CD4-positive, alpha-beta T cell treated with Interleukin-4 for 4 hours (primary cell): Measurements from ENCODE around the gene SRC.

Experiments
- DNase-seq: peaks from one replicate; pipeline ENCODE4 v3.0.0-alpha.2; 2020

SRC gene

DNA sequence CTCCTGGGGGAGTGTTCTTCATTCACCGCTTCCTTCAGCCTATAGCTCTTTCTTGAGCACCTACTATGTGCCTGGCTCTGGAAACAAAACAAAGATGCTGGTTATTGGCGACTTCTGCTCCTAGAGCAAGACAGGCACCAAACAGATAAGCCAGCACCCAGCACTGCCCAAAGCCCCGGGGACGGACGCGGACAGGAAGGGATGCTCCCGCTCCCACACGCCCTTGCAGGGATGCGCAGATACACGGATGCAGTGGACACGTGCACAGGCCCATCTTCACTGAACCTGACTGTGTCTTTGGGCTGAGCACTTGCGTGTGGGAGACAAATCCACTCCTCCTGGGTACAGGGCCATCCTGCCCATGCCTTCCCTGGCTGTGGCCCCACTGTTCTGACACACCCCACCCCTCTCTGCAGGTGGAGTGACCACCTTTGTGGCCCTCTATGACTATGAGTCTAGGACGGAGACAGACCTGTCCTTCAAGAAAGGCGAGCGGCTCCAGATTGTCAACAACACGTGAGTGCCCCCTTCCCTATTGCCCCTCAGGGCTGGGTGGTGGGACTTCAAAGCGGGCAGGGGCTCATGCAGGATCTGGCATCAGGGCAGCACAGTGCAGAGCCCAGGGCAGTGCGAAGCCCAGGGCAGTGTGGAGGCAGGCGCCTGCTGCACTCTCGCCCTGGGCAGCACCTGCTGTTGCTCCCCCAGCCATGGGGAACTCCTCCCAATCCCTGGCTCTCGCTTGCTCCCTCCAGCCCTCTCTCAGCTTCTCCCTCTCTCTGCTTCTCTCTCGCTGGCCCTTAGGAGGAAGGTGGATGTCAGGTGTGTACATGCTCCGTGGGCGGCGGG, 39.9 kb downstream of the SRC start:
- DNase-seq: no peak

DNA sequence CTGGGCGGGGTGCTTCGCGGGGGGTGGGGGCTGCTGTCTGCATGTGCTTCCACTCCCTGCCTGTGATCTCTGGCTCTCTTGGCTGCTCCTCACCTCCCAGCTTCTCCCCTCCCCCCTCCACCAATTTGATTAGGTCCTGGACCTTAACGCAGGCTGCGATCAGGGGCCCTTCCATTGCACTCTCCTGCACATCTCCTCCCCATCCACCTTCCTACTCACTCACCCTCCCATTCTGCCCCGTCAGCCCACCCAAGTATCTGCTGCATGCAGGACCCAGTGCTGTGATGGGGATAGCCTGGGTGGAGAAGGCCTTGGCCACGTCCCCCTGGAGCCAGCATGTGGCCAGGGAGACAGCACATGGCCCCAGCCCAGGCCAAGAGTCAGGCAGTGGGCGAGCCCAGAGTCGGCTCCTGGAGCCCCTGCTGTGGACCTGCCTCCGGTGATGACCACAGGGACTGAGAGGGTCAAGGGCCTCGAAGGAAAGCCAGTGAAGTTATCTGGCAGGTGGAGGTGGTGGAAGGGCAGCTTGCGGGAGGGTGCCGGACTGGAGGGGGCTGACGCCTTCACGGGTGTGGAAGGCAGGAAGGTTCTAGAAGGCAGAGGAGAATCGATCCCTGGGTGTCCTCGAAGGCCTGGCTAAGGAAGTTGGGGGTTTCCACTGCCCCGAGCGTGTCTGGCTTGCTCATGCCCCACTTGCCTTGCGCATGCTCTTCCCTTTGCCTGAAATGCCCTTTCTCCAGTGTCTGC, 40.7 kb downstream of the SRC start:
- DNase-seq: no peak

DNA sequence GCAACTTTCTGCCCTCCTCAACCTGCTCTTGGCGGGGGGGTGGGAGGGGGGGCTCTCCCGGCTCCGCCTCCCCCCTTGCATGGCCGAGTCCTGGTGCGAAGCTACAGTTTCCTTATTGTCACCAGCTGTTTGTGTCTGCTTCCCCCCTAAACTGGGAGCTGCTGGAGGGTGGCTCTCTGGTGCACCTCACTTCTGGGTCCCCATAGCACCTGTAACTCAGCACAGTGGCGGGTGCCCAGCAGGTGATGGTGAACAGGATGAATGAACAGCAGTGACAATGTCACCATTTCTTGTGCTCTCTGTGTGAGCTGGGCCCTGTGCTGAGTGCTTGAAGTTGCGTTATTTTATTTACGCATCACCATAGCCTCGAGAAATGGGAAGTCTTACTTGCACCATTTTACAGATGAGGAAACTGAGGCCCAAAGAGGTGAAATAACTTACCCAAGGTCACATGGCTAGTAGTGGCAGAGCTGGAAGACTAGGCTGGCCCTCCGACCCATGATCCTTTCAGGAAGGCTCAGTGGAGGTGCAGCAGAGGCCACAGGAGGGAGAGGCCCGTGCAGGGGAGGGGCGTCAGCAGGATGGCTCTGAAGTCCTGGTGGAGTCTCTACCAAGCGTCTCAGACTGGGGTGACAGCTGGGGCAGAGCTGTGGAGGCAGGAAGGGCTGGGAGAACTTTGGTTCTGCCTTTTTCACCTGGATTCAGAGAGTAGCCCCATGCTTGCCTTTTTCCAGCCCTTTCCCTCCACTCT, 41.8 kb downstream of the SRC start:
- no peak for DNase-seq

DNA sequence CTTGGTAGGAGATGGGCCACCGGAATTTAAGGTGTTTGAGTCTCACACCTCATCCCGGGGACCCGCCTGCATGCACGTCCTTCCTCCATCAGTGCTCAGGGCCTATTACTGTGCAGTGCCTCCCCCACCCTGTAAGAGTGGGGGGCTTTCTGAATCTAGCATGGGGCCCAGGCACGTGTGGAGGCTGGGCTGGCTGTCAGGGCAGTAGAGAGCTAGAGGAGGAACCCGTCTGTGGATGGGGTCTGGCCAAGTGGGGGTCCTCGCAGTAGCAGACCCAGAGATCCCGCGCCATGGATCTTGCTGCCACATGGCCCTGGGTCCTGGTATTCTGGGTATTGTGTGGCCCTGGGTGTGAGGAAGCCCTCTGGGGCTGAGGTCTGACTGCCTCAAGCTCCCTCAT, 42.9 kb downstream of the SRC start:
- DNase-seq: no peak

DNA sequence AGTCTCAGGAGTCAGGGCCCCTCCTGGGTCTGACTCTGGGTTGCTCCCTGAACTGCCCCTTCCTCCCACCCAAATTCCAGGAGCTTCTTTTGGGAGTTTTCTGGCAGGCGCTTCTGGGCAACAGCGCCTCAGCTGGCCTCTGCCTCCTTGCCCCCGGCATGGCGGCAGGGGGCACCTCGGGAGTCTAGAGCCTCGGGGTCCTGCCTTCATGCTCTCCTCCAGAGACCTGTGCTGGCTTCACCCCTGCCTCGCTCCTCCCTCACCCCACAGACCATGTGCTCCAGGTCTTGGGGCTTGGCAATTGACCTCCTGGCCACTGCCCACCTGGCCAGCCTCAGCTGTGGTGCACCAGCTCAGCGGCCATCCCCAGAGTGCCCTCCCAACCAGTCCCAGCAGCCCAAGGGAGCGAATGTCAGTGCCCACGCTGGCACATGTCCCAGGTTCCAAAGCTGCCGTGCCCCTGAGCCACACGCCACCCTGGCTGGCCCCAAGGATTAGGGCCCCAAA, 43.4 kb downstream of the SRC start:
- no peak for DNase-seq

DNA sequence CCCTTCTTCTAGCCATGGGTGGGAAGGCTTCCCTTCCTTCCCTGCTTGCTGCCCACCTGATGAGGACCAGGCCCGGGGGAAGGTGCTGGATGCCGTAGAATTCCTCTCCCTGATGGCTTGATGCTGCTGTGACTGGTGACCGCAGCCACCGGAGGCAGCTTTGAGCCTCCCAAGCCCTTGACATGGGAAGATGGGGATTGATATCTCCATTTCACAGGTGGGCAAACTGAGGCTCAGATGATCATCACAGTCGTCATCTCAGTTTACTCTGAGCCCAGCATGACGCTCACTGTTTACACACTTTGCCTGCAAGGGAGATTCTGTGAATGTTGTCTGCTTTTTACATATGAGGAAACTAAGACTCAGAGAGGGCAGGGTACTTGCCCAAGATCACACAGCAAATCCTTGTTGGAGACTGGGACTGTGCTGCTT, 43.9 kb downstream of the SRC start:
- DNase-seq: no peak

DNA sequence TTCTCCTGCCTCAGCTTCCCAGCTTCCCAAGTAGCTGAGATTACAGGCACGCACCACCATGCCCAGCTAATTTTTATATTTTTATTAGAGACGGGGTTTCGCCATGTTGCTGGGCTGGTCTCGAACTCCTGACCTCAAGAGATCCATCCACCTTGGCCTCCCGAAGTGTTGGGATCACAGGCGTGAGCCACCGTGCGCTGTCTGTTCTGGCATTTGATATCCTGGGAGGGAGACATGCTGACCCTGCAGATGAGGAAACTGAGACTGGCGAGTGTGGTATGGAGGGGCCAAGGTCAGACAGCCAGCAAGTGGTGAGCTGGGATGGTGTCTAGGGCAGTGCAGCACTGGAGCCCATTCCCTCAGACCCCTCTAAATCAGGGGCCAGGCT, 44.6 kb downstream of the SRC start:
- DNase-seq: no peak

DNA sequence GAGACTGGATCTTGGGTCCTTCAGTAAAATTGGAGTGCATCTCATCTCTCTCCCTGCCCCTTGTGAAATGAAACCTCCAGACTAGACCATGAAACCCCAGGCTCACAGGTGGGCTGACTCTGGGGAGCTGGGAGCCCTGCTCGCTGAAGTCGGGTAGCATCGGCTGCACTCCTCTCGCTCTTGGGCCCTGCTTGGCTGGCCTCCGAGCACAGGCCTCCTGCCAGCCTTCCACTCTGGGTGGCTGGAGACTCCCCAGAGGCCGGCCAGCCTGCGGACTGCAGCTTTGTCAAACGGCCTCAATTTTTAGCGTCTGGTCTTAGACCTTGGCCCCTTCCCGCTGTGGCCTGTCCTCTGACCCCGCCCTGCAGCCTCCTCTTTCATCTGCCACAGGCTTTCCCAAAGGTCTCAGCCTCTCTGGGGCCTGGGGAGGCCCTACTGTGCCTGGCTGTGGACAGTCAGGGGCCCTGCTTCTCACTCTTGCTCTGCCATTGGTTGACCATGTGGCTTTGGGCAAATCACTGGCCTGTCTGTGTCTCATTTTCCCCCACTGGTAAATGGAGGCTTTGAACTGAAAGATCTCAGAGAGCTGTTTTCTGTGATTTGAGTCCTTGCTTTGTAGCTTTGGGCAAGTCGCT, 45.1 kb downstream of the SRC start:
- no peak for DNase-seq

DNA sequence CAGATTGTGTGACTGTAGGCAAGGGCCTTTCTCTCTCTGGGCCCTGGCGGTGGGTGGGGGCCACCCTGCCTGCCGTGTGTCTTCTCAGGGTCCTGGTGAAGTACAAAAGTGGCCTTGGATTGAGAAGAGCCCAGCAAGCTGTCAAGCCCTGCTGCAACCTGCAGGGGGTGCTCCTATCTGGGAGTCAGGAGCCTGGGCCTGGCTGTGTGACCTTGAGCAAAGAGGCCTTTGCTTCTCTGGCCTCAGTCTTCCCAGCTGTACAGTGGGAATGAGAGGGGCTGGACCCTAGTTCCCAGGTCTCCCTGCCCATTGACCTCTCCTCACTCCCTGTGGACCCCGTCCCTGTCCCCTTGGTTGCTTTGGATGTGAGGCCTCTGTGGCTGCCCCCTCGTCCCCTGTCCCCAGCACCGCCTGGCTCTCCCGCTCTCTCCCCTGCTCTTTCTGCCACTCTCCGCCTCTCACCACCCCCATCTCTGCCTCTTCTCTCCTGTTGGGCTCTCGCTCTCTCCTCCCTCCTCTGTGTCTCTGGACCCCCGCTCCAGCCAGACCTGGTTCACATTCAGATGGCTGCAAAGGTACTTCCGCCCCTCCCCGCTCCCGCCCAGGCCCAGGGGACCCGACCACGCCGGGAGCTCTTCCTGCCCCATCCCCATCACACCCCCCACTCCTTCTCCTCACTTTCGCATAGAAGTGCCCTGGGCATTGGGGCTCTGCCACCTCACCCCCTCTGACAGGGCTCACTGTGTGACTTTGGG, 46.7 kb downstream of the SRC start:
- DNase-seq: peak; percentile 18

DNA sequence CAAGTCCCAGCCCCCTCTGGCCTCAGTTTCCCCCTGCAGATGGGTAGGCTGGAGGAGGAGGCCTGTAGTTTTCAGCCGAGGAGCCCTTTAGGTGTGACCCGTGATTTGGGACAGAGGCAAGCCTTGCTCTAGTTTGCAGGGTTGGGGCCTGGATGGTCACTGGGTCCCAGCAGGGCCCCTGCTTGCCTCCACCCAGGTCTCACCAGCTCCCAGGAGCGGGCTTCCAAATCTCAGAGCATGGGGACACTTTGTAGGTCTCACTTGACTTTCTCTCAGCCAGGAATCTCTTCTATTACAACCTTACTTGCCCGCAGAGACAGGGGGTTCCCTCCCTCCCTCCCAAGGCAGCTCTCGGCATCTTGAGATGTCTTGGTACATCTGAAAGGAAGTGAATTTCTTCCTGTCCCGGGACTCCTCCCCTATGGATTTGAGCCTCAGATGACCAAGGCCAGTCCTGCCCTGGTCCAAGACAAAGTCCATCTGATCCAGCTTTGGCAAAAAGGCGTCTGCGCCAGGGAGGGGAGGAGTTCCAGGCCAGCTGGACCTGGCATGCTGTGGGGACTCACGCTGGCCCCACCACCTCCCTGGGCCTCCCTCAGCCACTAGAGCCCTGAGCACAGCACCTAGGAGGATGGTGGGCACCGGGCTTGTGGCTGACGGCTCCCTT, 47.4 kb downstream of the SRC start:
- DNase-seq: no peak

DNA sequence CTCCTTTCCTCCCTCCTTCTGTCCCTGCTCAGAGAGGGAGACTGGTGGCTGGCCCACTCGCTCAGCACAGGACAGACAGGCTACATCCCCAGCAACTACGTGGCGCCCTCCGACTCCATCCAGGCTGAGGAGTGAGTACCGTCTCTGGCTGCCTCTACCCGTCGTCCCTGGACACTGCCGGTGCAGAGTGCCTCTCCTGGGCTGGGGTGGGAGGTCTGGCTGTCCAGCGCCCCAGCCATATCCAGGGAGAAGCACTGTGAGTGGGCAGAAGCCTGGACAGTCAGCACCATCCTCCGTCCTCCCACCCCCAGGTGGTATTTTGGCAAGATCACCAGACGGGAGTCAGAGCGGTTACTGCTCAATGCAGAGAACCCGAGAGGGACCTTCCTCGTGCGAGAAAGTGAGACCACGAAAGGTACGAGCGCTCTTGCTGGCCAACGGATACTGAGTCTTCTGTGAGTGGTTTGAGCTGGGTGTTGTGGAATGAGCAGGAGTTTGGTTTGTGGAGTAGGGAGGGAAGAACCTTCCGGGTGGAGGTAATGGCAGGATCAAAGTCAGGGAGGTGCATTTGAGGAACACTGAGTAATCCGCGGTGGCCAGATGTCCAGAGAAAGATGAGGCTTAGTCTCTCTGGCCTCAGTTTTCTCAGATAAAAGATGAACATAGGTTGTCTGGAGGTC, 48.1 kb downstream of the SRC start:
- no peak for DNase-seq

DNA sequence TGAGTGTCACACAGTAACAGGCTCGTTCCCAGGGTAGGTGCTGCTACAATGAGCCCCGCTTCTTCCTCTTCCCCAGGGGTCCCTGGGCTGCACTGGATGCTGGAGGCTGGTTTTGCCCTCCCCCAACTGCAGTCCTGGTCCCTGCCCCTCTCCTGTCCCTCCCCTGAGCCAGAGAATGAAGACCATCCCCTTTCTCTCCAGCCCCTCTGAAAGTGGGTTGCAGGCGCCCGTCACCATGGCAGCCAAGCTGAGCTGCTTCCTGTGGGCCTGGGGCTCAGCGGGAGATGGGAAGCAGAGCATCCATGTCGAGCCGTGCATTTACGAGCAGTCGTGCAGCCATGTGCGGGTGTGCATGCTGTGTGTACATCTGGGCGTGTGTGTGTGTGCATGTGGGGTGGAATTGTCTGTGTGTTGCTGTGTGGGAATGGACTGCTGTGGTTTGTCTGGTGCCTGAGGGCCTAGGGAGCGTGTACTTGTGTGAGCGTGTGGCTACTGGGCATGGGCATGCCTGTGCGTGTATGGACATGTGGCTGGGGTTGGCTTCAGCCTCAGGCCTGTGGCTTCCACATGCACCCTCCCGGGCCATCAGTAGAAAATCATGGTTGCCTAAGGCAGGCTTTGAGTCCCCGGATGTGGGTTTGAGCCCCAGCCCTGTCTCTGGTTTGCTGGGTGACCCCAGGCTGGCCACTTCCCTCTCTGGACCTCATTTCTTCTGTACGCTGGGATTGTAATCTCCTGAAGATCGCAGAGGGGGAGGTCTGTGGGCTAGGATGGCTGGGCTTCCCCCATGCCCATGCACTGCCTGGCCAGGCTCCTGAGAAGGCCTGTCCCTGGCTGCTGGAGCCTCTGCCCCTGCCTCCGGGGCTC, 48.8 kb downstream of the SRC start:
- DNase-seq: no peak

DNA sequence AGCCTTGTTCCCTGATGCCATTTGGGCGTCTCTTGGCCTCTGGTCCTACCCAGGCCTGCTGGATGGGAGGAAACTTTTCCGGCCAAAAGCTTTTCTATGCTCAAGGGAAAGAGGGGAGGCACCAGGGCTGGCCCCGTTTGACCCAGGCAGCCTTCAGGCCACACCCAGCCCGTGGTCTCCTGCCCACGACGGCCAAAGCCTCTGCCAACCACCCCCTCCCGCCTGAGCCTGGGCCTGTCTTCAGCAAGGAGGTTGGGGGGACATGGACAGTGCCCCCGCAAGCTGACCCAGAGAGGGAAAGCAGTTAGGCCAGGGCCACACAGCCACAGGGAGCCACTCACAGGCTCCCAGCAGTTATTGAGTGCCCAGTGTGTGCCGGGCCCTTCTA, 49.5 kb downstream of the SRC start:
- DNase-seq: no peak

DNA sequence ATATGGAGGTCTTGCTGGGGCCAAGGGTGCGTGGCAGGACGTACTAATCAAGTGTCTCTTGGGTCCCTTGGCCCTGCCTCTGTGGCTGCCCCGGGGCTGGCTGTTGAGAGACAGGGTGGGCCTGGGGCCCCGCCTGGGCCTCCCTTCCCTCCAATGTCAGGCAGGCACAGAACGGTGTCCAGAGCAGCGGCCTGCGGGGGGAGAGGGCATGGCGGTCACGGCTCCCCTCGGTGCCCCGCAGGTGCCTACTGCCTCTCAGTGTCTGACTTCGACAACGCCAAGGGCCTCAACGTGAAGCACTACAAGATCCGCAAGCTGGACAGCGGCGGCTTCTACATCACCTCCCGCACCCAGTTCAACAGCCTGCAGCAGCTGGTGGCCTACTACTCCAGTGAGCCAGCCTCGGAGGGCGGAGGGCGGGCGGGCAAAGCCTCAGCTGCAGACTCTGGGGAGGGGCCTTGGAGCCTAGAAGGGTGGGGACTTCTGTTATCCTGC, 50.0 kb downstream of the SRC start:
- no peak for DNase-seq

DNA sequence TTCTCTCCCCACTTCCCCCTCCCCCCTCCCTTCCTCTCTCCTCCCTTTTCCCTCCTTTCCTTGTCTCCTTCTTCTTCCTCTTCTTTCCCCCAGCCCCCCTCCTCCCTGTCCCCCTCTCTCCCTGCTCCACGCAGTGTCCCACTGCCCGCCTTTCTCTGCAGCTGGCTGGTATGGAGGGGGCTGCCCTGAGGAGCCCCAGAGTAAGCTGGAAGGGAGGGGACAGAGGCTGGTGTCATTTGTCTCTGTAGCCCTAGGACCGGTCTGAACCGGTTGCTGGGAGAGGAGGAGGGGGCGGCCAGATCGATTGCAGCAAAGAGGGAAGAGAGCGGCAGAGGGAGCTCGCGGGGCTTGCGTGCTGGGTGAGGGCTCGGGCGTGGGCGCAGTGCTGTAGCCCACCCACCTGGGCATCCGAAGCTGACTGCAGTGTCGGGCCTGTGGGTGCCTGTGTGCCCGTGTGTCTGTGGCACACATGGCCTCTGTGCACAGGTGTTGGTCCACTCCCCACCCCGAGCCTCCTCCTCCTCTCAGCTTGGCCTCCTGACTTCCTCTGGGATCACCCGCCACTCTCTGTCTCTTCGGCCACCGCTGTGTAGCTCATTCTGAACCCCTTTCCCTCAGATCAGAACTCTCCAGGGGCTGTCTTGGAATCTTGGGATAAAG, 50.6 kb downstream of the SRC start:
- DNase-seq: no peak

DNA sequence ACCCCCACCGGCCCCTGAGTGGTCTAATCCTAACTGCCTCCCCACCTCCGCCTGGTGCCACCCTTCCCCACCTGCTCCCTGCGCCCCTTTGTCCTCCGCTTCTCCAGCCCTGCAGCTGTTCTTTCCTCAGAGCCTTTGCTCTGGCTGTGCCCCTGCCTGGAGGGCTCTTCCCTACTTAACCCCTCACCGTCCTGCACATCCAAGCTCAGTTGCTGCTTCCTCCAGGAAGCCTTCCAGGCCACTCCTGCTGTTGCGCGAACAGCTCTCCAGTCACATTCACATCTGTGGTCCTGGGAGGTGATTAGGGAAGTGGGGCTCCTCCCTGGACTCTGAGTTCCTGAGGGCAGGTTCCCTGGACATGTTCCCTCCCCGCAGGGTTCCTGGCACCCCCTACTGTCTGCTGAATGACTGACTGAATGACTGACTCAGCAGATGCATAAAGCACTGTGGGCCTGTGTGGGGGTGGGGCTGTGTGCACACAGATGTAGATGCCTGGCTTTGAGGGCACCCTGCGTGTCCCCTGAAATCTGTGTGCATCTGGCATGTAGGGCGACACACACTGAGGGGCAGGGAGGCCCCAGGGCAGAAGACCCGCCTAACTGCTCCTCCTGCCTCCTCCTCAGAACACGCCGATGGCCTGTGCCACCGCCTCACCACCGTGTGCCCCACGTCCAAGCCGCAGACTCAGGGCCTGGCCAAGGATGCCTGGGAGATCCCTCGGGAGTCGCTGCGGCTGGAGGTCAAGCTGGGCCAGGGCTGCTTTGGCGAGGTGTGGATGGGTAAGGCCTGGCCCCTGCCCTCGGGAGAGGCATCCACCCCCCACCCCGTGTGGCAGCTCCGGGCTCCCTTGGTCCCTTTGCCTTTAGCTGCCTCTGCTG, 51.4 kb downstream of the SRC start:
- DNase-seq: no peak

DNA sequence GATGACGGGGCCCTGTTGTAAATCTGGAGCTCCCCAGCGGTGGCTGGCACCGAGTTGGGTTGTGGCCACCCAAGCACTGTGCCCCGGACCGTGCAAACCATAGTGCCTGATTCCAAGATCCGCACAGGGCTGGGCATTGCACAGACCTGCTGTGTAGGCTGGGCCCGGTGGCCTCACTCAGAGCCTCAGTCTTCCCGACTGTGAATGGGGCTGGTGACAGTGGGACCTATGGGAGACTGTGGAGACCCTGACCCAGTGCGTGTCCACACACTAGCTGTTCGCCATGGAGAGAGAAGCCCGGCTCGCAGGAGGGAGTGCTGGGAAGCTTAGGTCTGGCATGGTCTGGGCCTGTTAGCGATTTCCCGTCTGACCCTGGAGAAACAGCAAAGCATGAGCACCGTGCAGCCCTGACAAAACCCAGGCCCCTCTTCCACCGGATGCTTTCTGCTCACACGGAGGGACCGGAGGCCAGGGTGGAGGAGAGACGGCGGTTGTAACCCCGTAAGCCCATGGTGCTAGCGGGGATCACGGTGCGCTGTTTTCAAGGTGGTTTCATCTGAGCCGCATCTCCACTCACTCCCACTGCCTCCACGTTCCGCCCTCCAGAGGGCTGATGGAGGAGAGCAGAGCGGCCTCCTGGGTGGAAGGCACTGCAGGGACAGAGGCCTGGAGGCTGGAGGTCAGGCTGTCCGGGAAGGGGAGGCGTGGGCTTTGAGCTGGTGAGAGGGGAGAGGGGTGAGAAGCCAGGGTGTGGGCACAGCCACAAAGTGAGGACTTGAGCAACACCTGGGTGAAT, 52.2 kb downstream of the SRC start:
- no peak for DNase-seq
